ENCODE measurements around the gene HEMGN. TPM values are rescaled to one million over a fixed set of nuclear protein-coding genes. Genes with fewer than 3 reads are reported as not detected.

HEMGN gene
- total and polyA plus RNA-seq, 2 of the 4 experiments (the other 2 are of a cell fraction) = not detected

- no peak for DNase-seq
- peaks cover 7% of the 10 kb centered on the region; the same call in 1 of the 2 replicates for H3K36me3 ChIP-seq (ENCODE audit: control insufficient read depth, insufficient read depth, low read length)
- H3K27ac ChIP-seq (ENCODE audit: insufficient read depth, low read length) = no peak overlapping the region
- H3K4ac ChIP-seq (ENCODE audit: low read depth, low read length) = no peak overlapping the region
- no CpG with 5 or more reads among the region's 1 CpG for WGBS, 2 experiments (ENCODE audit: extremely low coverage in 2 of 2, insufficient read length in 1 of 2)
- no peak overlapping the region for H2AFZ ChIP-seq (replicated peaks; ENCODE audit: low read length, poor library complexity)
- no peak overlapping the region for H3K18ac ChIP-seq (ENCODE audit: low read depth, low read length)
- no peaks in the 10 kb centered on the region for H3K27me3 ChIP-seq (ENCODE audit: control insufficient read depth, insufficient read depth, low read length)
- H2AK9ac ChIP-seq (replicated peaks; ENCODE audit: low read depth, low read length, poor library complexity) = no peak overlapping the region
- H3K9me3 ChIP-seq (ENCODE audit: control insufficient read depth, insufficient read depth, low read length) = no peaks in the 10 kb centered on the region
- TF ChIP-seq MAFK (IDR thresholded peaks at IDR 0.05; ENCODE audit: low read depth, low read length) = no peak
- CTCF ChIA-PET = no interaction called here
- no peak overlapping the region for H2BK5ac ChIP-seq (ENCODE audit: low read depth, low read length, poor library complexity, severe bottlenecking)
- no TSS peak for BruUV-seq (replicated peaks)
- H3K23ac ChIP-seq (ENCODE audit: low read depth, low read length) = no peak overlapping the region
- peaks cover 5% of the 10 kb centered on the region; the same call in 1 of the 2 replicates for H3K9me1 ChIP-seq (ENCODE audit: insufficient read depth, low read length)
- H3K56ac ChIP-seq (ENCODE audit: extremely low read depth, insufficient read depth, low read length) = no peak overlapping the region
- intact Hi-C loops (cut with micrococcal nuclease) (no loop called here), in situ Hi-C loops (cut with MboI; ENCODE audit: low sequenced_read_pairs) (loop anchor here (5.0 kb wide), 1 partner anchor 191 kb away; no protein-coding TSS in a partner anchor), dilution Hi-C loops (cut with HindIII; ENCODE audit: low sequenced_read_pairs, unreplicated experiment) (no loop called here)
- no peak overlapping the region for H2AK5ac ChIP-seq (ENCODE audit: low read depth, low read length)
- H3K4me2 ChIP-seq (ENCODE audit: low read depth, low read length) = no peak overlapping the region
- no peak overlapping the region for H3K14ac ChIP-seq (replicated peaks; ENCODE audit: low read depth, low read length)
- H3K4me1 ChIP-seq (ENCODE audit: control insufficient read depth, insufficient read depth, low read length) = no peaks in the 10 kb centered on the region
- H3K4me3 ChIP-seq (ENCODE audit: insufficient read depth, low read depth, low read length) = no peak overlapping the region
- ATAC-seq (ENCODE audit: low read depth) = no peak
- H2BK15ac ChIP-seq (ENCODE audit: low read depth, low read length) = no peak overlapping the region
- 0 out of 2 replicates have a peak, but pooled peaks cover 3% of the 10 kb centered on the region for H4K20me1 ChIP-seq (ENCODE audit: insufficient read depth, low read length)
- H3K79me1 ChIP-seq (ENCODE audit: low read depth in 1 of 2, low read length in 2 of 2) = peaks cover 14 to 20% of the 10 kb centered on the region in 2 experiments; a peak in 3 of 4 replicates
- POLR2A ChIA-PET (ENCODE audit: unreplicated experiment) = interaction anchor here (0.6 kb wide), 1 partner anchor 352 kb away, joined by 3 read pairs; the partner anchor contains the start of gene TBC1D2
- H2BK20ac ChIP-seq (ENCODE audit: low read depth, low read length) = no peak overlapping the region
- H4K5ac ChIP-seq (ENCODE audit: low read depth, low read length) = no peak overlapping the region
- no peak overlapping the region for H3K9ac ChIP-seq (ENCODE audit: low read depth, low read length)
- H2BK120ac ChIP-seq (ENCODE audit: low read depth, low read length) = no peak overlapping the region
- no peak overlapping the region for H4K8ac ChIP-seq (ENCODE audit: low read depth in 2 of 2, low read length in 2 of 2)
- no peak overlapping the region for H4K91ac ChIP-seq (ENCODE audit: insufficient read depth, low read depth, low read length)
Observed at GRCh38 chr9:97903177-97903576, 34.8 kb downstream of the HEMGN start.
